A549 (cell line): ENCODE data around the gene CTRB2.
"Not testable (repeated sequence)": the region's sequence is repeated elsewhere in the genome, so short reads cannot be mapped to it uniquely, and the experiment has no call there.

ENCODE experiments used
- BHLHE40 ChIP-seq: IDR thresholded peaks from 2 replicates; pipeline ENCODE4 v1.6.1; 2012; ENCODE audit warnings: low read depth, low read length, inconsistent platforms
- CTCF ChIP-seq: fragments of >200 bp; sonication (Bioruptor Twin); formaldehyde crosslinking; IDR thresholded peaks from 3 replicates; pipeline ENCODE4 v1.5.1; 2016

GRCh38 chr16:75240633-75241032 lies 33.7 kb upstream of the CTRB2 start:
- not testable (repeated sequence) for TF ChIP-seq BHLHE40, CTCF
